Measurements from ENCODE around the gene RIT1.

DNA sequence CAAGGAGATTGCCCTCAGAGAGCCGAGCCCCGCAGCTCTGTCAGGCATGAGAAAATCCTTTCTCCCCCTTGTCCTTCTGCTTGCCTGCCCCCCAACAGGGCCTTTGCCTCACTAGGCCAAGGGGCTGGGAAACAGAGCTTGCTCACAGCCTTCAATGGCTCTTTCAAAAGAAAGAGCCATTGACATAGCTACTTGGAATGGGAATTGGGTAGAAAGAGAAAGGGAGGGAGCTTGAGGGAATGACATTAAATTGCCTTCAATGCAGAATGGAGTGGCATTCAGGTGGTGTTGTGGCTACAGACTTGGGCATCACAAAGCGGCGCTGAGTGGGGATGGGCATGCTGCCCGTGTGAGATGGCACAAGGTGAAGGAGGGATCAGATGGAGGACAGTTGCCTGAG is 38.6 kb downstream of the RIT1 start:
- TF ChIP-seq, protein P1, sequence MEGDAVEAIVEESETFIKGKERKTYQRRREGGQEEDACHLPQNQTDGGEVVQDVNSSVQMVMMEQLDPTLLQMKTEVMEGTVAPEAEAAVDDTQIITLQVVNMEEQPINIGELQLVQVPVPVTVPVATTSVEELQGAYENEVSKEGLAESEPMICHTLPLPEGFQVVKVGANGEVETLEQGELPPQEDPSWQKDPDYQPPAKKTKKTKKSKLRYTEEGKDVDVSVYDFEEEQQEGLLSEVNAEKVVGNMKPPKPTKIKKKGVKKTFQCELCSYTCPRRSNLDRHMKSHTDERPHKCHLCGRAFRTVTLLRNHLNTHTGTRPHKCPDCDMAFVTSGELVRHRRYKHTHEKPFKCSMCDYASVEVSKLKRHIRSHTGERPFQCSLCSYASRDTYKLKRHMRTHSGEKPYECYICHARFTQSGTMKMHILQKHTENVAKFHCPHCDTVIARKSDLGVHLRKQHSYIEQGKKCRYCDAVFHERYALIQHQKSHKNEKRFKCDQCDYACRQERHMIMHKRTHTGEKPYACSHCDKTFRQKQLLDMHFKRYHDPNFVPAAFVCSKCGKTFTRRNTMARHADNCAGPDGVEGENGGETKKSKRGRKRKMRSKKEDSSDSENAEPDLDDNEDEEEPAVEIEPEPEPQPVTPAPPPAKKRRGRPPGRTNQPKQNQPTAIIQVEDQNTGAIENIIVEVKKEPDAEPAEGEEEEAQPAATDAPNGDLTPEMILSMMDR (IDR thresholded peaks at IDR 0.05): no peak
- TF ChIP-seq POLR2A (IDR thresholded peaks at IDR 0.05): no peak
